ENCODE measurements around the gene AMFR.

DNA sequence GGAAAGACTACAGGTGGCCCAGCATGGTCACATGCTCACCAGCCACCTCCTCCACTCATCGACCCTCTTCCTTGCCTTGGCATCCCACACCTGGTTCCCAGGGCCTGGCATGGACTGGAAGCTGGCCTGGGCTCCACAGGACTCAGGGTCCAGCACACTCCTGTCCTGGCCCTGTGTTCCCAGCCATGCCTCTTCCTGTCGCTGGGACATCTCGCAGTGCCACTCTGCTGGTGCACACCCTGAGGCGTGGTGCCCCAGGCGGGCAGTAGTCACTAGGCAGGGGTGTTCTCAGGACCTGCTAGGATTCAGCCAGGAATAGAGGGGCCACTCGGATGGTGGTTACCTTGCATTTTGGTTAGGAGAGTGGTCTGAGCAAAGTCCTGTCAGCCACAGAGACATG, 99.4 kb downstream of the AMFR start:
- TF ChIP-seq, protein P1, sequence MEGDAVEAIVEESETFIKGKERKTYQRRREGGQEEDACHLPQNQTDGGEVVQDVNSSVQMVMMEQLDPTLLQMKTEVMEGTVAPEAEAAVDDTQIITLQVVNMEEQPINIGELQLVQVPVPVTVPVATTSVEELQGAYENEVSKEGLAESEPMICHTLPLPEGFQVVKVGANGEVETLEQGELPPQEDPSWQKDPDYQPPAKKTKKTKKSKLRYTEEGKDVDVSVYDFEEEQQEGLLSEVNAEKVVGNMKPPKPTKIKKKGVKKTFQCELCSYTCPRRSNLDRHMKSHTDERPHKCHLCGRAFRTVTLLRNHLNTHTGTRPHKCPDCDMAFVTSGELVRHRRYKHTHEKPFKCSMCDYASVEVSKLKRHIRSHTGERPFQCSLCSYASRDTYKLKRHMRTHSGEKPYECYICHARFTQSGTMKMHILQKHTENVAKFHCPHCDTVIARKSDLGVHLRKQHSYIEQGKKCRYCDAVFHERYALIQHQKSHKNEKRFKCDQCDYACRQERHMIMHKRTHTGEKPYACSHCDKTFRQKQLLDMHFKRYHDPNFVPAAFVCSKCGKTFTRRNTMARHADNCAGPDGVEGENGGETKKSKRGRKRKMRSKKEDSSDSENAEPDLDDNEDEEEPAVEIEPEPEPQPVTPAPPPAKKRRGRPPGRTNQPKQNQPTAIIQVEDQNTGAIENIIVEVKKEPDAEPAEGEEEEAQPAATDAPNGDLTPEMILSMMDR (IDR thresholded peaks at IDR 0.05 in 2 of 3, conservative IDR thresholded peaks at IDR 0.05 in 1 of 3; ENCODE audit: borderline replicate concordance in 1 of 3, insufficient read depth in 1 of 3, low read depth in 2 of 3, low read length in 2 of 3): no peak
- no peak for TF ChIP-seq SP1 (IDR thresholded peaks at IDR 0.05; ENCODE audit: low read depth)
- no peak for TF ChIP-seq ZNF274 (IDR thresholded peaks at IDR 0.05; ENCODE audit: low read depth, low read length)
- TF ChIP-seq POLR2AphosphoS5 (IDR thresholded peaks at IDR 0.05; ENCODE audit: low read depth, low read length): no peak
- TF ChIP-seq YY1 (IDR thresholded peaks at IDR 0.05; ENCODE audit: extremely low read depth, insufficient replicate concordance, low read depth, low read length): no peak
- no peak for TF ChIP-seq POLR2A (IDR thresholded peaks at IDR 0.05; ENCODE audit: borderline replicate concordance, extremely low read depth, insufficient read depth, insufficient read length)
- TF ChIP-seq FOSL1 (IDR thresholded peaks at IDR 0.05; ENCODE audit: low read depth): no peak

Data from HCT116 (cell line).